Panc1 (cell line): ENCODE results near the gene ZBTB7C. TPM values are rescaled to one million over a fixed set of nuclear protein-coding genes. Genes with fewer than 3 reads are reported as not detected.

Experiments used
- ATAC-seq: fragments of 200-7000 bp; cut with Tn5 transposase; 2 replicates; pipeline ENCODE4 v1.9.1; 2020; ENCODE audit warnings: mild to moderate bottlenecking, moderate library complexity
- BruUV-seq: library from RNA; stranded (reverse); fragments of 400-500 nt; replicated peaks from 2 replicates; lab custom pipeline; 2021; lab: Mats Ljungman, UMichigan
- CTCF ChIA-PET: fragments of 300-600 bp; sonication (Branson Sonifier 250); formaldehyde crosslinking; loops from one replicate; lab custom pipeline; 2022; ENCODE audit warnings: antibody characterized with exemption; lab: Charles Lee
- POLR2A ChIA-PET: fragments of 300-600 bp; sonication (Branson Sonifier 250); formaldehyde crosslinking; loops from one replicate; lab custom pipeline; 2022; ENCODE audit warnings: antibody characterized with exemption; lab: Charles Lee
- DNase-seq: peaks from one replicate; pipeline ENCODE4 v3.0.0-alpha.2; 2010; ENCODE audit warnings: low read depth, low spot score
- H3K27ac ChIP-seq: 2 replicates; pipeline ENCODE4 v1.5.1; 2011; ENCODE audit warnings: mild to moderate bottlenecking, low read length, inconsistent platforms
- H3K27me3 ChIP-seq: fragments of 200-500 bp; sonication (Bioruptor generic); 2 replicates; pipeline ENCODE4 v1.6.0; 2014; ENCODE audit warnings: low read length, inconsistent platforms; ENCODE audit not compliant: control insufficient read depth, insufficient read depth
- H3K36me3 ChIP-seq: fragments of 200-500 bp; sonication (Bioruptor generic); 2 replicates; pipeline ENCODE4 v1.5.1; 2014; ENCODE audit warnings: inconsistent platforms, mild to moderate bottlenecking, low read length, moderate library complexity; ENCODE audit not compliant: control insufficient read depth, insufficient read depth
- H3K4me1 ChIP-seq: 2 replicates; pipeline ENCODE4 v1.5.1; 2011; ENCODE audit warnings: inconsistent platforms, mild to moderate bottlenecking, low read length, moderate library complexity; ENCODE audit not compliant: control insufficient read depth, insufficient read depth
- H3K4me3 ChIP-seq, 2 experiments: 2 replicates each; pipeline ENCODE4 v1.5.1; 2011 to 2012; ENCODE audit warnings: low read depth in 2 of 2, low read length in 2 of 2, mild to moderate bottlenecking in 2 of 2, inconsistent platforms in 1 of 2, moderate library complexity in 1 of 2
- H3K9me3 ChIP-seq: fragments of 200-500 bp; sonication (Bioruptor generic); 2 replicates; pipeline ENCODE4 v1.5.1; 2014; ENCODE audit warnings: low read depth, mild to moderate bottlenecking, inconsistent platforms, low read length, moderate library complexity; ENCODE audit not compliant: control insufficient read depth, insufficient read depth
- POLR2AphosphoS5 ChIP-seq: IDR thresholded peaks from 2 replicates; pipeline ENCODE4 v1.6.1; 2012; ENCODE audit warnings: mild to moderate bottlenecking, low read depth, low read length, moderate library complexity
- SIN3A ChIP-seq: IDR thresholded peaks from 2 replicates; pipeline ENCODE4 v1.6.1; 2012; ENCODE audit warnings: low read depth, mild to moderate bottlenecking, low read length, moderate library complexity, borderline replicate concordance; ENCODE audit not compliant: insufficient read depth
- TCF7L2 ChIP-seq: IDR thresholded peaks from 2 replicates; pipeline ENCODE4 v1.6.1; 2011; ENCODE audit warnings: mild to moderate bottlenecking, low read depth, low read length, inconsistent platforms
- in situ Hi-C: cut with HindIII; loops from 2 replicates; pipeline ENCODE4 v1.10.0; 2016; ENCODE audit warnings: low sequenced_read_pairs, low pct_unique_long_range_greater_than_20kb
- intact Hi-C: fragments of 100-400 bp; cut with micrococcal nuclease; formaldehyde crosslinking; loops from one replicate; pipeline ENCODE4 v1.10.0; 2022; ENCODE audit not compliant: unreplicated experiment
- total RNA-seq: library from RNA; stranded (reverse); gene quantifications from one replicate; pipeline ENCODE4 v1.2.1, GENCODE V29; 2021; ENCODE audit not compliant: unreplicated experiment
- TF ChIP-seq, protein P1 (sequence below): fragments of 450-650 bp; IDR thresholded peaks from 2 replicates; pipeline ENCODE4 v1.5.1; 2017; ENCODE audit warnings: mild to moderate bottlenecking
- TF ChIP-seq, protein P2 (sequence below), 2 experiments: IDR thresholded peaks; 2 replicates each; pipeline ENCODE4 v1.6.1; 2011 to 2012; ENCODE audit warnings: low read depth in 2 of 2, control low read depth in 1 of 2, low read length in 1 of 2, mild to moderate bottlenecking in 1 of 2, moderate library complexity in 1 of 2; ENCODE audit not compliant: insufficient read depth in 1 of 2

The ZBTB7C gene
- total RNA-seq, 1 experiment from 2014 or later = 0.03 TPM

DNA sequence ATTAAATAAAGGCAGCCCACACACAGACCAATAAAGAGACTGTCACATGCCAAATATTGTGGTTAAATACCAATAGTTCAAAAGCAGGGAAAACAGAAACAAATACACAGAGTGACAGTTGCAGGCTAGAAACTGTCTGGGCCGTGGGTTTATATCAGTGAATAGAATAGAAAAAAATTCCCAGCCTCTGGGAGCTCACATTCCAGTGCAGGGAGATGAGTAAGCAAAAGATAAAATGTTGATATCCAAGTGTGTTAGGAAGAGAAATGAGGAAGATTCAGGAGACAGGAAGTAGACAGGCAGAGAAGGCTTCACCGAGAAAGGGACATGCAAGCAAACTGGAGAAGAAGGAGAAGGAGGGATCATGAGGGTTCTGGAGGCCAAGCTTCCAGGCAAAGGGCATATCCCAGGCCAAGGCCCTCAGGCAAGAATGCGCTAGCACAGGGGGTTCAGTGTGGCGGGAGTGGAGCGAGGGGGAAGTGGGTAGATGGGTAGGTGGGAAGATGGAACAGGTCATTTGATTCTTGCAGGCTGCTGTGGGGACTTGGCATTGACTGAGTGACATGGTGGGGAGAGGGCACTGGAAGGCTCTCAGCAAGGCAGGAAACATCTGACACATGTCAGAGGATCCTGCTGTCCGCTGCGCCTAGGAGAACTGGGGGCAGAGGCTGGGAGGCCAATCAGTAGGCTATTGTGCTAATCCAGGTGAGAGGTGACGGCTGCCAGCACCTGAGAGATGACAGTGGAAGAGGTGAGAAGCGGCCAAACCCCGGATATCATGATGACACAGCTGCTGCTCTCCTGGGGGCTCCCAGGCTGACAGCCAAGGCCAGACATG, 89.2 kb downstream of the ZBTB7C start:
- Histone ChIP-seq H3K4me3 (no peak overlapping the region), H3K4me1 (no peaks in the 10 kb centered on the region), H3K27ac (no peak overlapping the region), H3K9me3 (no peaks in the 10 kb centered on the region), H3K27me3 (no peaks in the 10 kb centered on the region), H3K36me3 (no peaks in the 10 kb centered on the region)
- TF ChIP-seq, protein P1, sequence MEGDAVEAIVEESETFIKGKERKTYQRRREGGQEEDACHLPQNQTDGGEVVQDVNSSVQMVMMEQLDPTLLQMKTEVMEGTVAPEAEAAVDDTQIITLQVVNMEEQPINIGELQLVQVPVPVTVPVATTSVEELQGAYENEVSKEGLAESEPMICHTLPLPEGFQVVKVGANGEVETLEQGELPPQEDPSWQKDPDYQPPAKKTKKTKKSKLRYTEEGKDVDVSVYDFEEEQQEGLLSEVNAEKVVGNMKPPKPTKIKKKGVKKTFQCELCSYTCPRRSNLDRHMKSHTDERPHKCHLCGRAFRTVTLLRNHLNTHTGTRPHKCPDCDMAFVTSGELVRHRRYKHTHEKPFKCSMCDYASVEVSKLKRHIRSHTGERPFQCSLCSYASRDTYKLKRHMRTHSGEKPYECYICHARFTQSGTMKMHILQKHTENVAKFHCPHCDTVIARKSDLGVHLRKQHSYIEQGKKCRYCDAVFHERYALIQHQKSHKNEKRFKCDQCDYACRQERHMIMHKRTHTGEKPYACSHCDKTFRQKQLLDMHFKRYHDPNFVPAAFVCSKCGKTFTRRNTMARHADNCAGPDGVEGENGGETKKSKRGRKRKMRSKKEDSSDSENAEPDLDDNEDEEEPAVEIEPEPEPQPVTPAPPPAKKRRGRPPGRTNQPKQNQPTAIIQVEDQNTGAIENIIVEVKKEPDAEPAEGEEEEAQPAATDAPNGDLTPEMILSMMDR = no peak
- TF ChIP-seq TCF7L2 = no peak
- no peak for TF ChIP-seq POLR2AphosphoS5
- no peak for TF ChIP-seq SIN3A
- TF ChIP-seq, protein P2, sequence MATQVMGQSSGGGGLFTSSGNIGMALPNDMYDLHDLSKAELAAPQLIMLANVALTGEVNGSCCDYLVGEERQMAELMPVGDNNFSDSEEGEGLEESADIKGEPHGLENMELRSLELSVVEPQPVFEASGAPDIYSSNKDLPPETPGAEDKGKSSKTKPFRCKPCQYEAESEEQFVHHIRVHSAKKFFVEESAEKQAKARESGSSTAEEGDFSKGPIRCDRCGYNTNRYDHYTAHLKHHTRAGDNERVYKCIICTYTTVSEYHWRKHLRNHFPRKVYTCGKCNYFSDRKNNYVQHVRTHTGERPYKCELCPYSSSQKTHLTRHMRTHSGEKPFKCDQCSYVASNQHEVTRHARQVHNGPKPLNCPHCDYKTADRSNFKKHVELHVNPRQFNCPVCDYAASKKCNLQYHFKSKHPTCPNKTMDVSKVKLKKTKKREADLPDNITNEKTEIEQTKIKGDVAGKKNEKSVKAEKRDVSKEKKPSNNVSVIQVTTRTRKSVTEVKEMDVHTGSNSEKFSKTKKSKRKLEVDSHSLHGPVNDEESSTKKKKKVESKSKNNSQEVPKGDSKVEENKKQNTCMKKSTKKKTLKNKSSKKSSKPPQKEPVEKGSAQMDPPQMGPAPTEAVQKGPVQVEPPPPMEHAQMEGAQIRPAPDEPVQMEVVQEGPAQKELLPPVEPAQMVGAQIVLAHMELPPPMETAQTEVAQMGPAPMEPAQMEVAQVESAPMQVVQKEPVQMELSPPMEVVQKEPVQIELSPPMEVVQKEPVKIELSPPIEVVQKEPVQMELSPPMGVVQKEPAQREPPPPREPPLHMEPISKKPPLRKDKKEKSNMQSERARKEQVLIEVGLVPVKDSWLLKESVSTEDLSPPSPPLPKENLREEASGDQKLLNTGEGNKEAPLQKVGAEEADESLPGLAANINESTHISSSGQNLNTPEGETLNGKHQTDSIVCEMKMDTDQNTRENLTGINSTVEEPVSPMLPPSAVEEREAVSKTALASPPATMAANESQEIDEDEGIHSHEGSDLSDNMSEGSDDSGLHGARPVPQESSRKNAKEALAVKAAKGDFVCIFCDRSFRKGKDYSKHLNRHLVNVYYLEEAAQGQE (IDR thresholded peaks at IDR 0.05; ENCODE audit: insufficient read depth in 1 of 2, low read depth in 2 of 2, low read length in 1 of 2) = no peak
- in situ Hi-C loops (no loop called here), intact Hi-C loops (no loop called here)
- ATAC-seq (no peak), DNase-seq (no peak)
- CTCF ChIA-PET = no interaction called here
- POLR2A ChIA-PET = no interaction called here
- no TSS peak for BruUV-seq

DNA sequence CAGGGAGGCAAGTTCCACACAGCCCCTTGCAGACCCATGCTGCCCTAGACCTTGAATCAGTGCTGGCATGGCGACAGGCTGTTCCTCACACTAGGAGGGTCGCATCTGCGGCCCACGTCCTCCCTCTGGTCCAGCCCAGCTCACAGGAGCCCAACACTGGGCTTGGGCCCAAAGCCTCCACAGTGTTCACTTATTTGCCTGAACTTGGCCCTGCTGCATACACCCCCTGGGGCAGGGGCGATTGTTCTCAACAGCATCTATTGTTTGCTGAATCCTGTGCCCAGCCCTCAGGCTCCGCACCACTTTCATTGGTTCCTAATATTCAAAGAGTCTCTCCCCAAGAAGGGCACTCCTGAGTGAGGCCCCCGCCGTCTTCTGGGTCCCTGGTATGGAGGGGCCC, 90.7 kb downstream of the ZBTB7C start:
- no TSS peak for BruUV-seq
- intact Hi-C loops (no loop called here), in situ Hi-C loops (no loop called here)
- DNase-seq (no peak), ATAC-seq (no peak)
- Histone ChIP-seq H3K4me1 (no peaks in the 10 kb centered on the region), H3K36me3 (no peaks in the 10 kb centered on the region), H3K9me3 (no peaks in the 10 kb centered on the region), H3K27ac (no peak overlapping the region), H3K4me3 (no peak overlapping the region), H3K27me3 (no peaks in the 10 kb centered on the region; the same call in 1 of the 2 replicates)
- ChIA-PET CTCF (interaction anchor here (0.6 kb wide), 1 partner anchor 157 kb away, joined by 8 read pairs; no protein-coding TSS in a partner anchor), POLR2A (interaction anchor here (0.5 kb wide), 1 partner anchor 119 kb away, joined by 8 read pairs; no protein-coding TSS in a partner anchor)
- no peak for TF ChIP-seq POLR2AphosphoS5
- no peak for TF ChIP-seq SIN3A
- TF ChIP-seq, protein P1 = no peak
- TF ChIP-seq, protein P2 (IDR thresholded peaks at IDR 0.05; ENCODE audit: insufficient read depth in 1 of 2, low read depth in 2 of 2, low read length in 1 of 2) = no peak
- no peak for TF ChIP-seq TCF7L2
